GM19395 (cell line): Measurements from ENCODE around the gene KLHL34.

ENCODE experiments used
- ATAC-seq: cut with Tn5 transposase; IDR thresholded peaks from one replicate; pipeline ENCODE4 v1.9.1; 2021; ENCODE audit warnings: mild to moderate bottlenecking, moderate library complexity; ENCODE audit not compliant: unreplicated experiment

The KLHL34 gene

GRCh38 chrX:21656587-21657317, 1.4 kb downstream of the KLHL34 start:
- ATAC-seq: no peak

DNA sequence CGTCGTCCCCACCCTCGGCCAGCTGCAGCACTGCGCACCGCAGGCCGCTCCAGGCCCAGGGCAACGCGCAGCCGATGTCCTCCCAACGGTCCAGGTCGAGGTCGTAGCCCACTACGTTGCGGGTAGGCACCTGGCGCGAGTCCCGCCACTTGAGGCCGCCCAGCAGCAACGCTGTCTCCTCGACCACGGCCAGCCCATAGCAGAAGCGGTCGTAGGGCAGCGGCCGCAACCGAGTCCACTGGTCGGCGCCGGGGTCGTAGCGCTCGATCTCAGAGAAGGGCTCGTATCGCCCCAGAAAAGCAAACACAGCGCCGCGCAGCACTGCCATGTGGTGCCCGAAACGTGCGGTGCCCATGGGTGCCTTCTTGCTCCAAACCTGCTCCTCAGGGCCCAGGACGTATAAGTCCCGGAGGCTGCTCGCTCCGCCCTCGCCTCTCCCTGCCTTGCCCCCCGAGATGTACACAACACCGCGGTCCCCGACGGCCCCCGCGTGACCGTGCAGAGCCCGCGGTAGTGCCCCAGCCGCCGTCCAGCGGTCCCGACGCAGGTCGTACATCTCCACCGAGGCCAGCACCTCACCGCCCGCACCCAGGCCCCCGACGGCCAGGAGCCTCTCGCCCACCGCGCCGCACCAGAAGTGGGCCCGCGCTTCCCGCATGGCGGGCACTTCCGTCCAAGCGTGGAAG, 2.1 kb downstream of the KLHL34 start:
- no peak for ATAC-seq

- no peak for ATAC-seq
These were observed 12.2 kb downstream of the KLHL34 start for GRCh38 chrX:21645886-21646285.

- no peak for ATAC-seq
These were observed 12.7 kb downstream of the KLHL34 start for GRCh38 chrX:21645431-21645830.

GRCh38 chrX:21639775-21640174, 18.4 kb downstream of the KLHL34 start:
- no peak for ATAC-seq

GRCh38 chrX:21638311-21638710, 19.8 kb downstream of the KLHL34 start:
- ATAC-seq: no peak

DNA sequence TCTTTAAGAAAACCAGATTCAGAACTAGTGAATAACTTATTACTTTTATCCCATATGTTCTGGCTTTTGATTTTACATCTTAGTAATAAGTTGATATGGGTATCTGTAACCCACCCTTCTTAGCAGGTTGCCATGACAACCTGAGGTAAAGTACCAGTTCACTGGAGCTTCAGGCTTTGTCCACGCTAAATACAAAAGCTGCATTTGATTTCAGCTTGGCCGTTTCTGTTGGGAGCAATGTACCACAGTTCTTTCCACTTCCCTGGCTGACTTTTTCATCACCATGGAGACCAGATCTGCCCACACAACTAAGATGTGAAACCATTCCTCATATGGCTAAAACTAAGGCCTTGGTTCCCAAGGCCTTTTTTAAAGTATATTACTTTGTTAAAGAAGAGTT, 26.1 kb downstream of the KLHL34 start:
- no peak for ATAC-seq

DNA sequence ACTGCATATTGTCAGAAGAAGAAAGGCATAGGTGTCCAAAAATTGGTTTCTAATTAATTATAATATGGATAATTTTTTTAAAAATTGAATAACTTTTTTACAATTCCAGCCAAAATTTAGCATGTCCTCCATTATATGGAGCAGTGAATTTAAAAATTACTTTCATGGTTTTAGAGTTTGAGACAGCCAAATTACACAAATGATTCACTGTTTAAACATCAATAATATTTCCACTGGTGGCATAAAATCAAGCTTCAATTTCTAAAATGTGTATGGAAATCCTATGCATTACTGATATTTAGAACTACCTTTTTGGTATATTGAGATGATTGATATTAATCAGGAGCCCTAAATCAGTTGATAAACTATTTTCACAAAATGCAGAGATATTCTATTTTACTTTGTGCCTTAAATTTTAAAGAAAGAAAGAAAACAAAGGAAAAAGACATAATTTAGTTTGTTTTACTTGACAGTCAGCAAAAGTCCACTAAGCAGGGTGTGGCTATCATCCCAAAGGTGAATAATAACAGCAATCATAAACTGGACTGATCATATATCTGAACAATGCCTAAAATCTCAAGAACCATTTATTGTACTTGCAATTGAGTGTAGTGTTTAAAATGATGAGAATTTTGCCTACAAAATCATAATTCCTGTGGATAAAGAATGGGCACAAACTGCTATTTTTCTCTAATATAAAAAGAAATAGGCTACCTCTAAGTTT, 34.2 kb downstream of the KLHL34 start:
- ATAC-seq: no peak

DNA sequence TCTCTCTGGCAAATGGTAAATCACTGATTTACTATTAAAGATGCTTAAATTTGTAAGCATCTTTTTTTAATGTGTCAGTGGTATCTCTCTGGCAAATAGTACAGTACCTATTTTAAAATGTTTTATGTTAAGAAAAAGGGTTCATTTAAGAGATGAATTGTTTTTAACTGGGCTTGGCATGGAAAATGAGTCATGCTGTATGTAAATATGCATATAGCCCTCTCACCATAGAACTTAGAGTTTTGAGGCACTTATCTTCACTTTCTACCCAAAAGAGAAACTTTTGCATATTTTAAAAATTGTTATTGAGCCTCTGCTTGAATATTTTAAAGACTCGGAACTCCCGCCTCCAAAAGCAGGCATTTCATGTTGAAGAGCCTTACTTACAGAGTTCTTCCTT, 37.9 kb downstream of the KLHL34 start:
- no peak for ATAC-seq

- ATAC-seq: no peak
These were observed 41.7 kb downstream of the KLHL34 start for GRCh38 chrX:21616386-21616785.

- ATAC-seq: no peak
These were observed 46.0 kb downstream of the KLHL34 start for GRCh38 chrX:21612154-21612553.

- no peak for ATAC-seq
These were observed 48.0 kb downstream of the KLHL34 start for GRCh38 chrX:21610168-21610567.

DNA sequence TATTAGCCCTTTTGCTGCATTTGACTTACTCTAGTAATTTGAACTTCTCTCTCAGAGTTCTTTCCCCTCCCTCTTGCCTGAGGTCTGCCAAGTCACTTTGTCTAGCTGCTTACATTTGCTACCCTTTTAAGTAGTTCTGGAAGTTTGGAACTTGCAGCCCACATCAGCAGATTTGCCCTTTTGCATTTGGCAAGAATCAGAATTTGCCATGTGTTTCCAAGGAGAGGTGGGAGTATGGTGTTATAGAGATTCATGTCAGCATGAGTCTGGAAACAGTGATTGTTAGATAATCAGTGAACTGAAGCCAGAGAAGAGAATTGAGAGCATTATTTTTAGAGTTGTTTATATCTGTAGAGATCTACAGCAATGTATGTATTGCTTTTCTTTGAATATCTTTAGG, 52.1 kb downstream of the KLHL34 start:
- ATAC-seq: no peak
